GM04503 (cell line): ENCODE results near the gene VAMP2.

Source experiments
- DNase-seq: peaks from one replicate; pipeline ENCODE4 v3.0.0-alpha.2; 2012; ENCODE audit warnings: low read depth

Gene VAMP2, protein sequence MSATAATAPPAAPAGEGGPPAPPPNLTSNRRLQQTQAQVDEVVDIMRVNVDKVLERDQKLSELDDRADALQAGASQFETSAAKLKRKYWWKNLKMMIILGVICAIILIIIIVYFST

DNA sequence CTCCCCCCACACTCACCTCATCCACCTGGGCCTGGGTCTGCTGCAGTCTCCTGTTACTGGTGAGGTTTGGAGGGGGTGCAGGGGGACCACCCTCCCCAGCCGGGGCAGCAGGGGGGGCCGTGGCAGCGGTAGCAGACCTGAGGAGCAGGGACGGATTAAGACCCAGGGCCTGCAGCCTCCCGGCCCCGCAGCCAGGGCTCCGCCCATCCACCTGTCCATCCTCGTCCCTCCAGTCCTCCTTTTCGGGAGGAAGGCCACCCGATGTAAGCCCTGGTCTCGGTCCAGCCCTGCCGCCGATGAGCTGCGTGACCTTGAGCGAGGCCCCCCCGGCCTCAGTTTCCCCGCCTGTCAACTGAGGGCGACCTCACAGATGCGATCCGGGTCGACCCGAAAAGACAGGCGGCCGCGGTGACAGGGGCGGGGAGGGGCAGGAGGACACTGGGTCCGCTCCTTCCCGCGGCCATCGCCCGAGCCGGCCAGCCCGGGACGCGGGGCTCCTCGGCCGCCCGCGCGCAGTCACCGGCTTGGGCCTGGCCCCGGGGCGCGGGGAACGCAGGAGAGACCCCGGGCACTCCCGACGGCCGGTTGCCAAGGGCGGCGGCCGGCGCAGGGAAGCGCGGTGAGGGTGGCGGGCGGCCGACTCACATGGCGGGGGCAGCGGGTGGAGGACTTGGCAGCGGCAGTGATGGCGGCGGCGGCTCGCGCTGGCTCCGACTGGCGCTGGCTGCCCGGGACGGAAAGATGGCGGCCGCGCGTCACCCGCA is at the start of gene VAMP2:
Gene VAMP2, minus strand, starts transcription at position 716 of the 764 bp plus-strand sequence. Its CDS starts 69 bp downstream, at position 647.
- DNase-seq, result no peak

GRCh38 chr17:8210761-8211458 is 48.2 kb upstream of the VAMP2 start:
- no peak for DNase-seq

GRCh38 chr17:8209907-8210760 is 47.4 kb upstream of the VAMP2 start, which contains the start of gene AURKB:
Gene AURKB (minus strand): TSS chr17:8210575. CDS start chr17:8210224, 351 bp downstream.
- DNase-seq, result peak; percentile 81

DNA sequence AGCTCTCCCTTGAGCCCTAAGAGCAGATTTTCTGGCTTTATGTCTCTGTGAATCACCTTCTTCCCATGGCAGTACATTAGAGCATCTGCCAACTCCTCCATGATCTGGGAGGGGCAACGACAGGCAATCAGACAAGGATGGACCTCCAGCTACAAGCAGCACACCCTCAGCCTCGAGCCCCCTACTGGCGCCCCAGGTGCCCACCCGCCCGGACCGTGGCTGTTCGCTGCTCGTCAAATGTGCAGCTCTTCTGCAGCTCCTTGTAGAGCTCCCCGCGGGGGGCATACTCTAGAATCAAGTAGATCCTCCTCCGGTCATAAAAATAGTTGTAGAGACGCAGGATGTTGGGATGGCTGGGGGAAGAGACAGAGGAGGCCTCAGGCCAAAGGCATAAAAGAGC is 43.8 kb upstream of the VAMP2 start:
- DNase-seq, result no peak

- DNase-seq, result no peak
Observed at GRCh38 chr17:8204761-8205555, 42.2 kb upstream of the VAMP2 start.

DNA sequence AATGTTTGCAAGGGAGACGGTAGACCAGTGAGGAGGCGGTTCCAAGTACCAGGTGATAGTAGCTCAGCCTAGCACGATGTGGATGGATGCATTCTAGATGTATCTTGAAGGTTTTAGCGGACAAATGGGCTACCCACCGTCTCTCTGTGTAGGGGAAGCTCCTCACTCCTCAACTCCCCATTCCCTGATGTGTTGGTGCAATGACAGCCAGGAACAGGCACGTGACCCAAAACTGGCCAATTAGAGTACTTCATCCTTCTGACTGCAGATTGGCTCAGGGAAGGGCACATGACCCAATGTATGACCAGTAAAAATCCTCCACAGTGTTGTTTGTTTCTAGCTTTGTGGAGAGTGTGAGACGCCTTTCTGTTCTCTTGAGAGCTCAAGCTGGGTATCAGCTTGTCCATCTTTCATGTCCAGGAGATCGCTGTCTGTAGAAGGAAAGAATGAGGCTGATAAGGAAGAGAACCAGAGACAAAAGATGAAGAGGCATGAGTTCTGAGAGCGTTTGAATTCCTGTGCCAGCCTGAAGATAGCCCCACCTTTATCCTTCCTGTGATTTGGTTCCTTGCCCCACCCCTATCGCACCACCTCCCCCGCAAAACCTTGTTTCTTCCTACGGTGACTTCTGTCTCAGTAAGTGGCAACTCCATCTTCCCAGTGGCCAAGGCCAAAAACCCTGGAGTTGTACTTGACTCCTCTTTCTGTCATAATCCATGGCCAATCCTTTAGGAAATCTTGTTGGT is 29.5 kb upstream of the VAMP2 start:
- no peak for DNase-seq

- no peak for DNase-seq
Observed at GRCh38 chr17:8190506-8190905, 27.8 kb upstream of the VAMP2 start.

DNA sequence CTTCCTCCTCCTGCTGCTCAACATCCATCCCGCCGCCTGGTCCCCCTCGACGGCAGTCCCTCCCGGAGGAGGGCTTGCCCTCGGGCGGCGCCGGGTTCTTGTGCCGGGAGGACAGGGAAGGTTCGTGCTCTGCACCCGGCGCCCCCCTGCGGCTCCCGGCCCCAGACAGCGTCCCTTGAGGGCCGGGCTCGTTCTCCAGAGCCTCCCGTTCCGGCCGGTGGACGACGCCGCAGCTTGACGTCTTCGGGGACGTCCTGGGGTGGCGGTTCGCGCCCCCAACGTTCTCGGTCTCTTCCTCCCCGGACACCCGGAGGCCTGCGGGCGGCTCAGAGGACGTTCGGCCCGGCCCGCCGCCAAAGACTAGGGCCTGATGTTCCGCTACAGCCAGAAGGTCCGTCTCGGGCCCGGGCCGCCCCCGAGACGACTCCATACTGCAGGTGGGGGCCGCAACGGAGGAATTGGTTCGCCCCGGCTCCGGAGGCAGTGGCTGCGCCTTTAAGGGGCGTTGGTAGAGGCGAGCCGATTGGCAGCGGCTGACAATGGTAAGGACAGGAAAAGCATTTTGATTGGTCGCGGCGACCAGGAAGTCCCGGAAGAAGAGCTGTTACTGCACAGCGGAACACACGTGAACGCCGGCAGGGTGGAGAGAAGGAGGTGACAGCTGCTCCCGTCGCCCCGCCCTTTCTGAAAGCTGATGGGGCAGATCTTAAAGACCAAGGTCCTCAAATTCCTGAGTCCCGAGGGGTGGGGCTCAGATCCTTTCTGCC is 27.1 kb upstream of the VAMP2 start, which contains the start of gene BORCS6:
Gene BORCS6, minus strand, starts transcription at position 470 of the 767 bp plus-strand sequence. Its CDS starts 40 bp downstream, at position 430.
- DNase-seq, result peak; percentile 93

DNA sequence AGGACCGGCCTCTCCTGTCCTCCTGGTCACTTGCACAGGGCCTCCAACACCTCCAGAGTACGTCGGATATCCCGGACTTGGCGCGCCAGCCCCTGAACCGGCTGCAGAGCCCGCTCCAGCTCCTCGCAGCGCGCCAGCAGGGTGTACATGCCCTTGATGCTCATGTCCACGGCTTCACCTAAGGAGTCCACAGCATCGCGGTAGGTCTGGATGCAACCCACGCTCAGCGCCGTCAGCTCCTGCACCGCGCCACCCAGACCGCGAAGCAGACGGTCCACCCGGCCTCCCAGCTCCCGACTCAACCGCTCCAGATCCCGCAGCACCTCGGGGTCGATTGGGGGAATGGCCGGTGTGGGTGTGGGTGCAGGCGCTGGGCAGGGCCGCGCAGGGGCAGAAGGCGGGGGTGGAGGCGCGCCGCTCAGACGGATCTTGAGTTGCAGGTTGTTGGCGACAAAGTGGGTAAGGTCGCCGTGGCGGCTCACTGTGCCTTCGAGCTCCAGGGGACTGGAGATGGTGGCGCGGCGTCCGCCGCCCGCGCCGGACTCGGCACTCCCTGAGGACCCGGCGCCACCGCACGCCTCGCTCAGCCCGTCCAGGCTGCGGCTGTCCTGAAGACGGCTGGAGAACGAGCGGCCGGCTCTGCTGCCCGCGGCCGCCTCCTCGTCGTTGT is 26.4 kb upstream of the VAMP2 start:
- no peak for DNase-seq

DNA sequence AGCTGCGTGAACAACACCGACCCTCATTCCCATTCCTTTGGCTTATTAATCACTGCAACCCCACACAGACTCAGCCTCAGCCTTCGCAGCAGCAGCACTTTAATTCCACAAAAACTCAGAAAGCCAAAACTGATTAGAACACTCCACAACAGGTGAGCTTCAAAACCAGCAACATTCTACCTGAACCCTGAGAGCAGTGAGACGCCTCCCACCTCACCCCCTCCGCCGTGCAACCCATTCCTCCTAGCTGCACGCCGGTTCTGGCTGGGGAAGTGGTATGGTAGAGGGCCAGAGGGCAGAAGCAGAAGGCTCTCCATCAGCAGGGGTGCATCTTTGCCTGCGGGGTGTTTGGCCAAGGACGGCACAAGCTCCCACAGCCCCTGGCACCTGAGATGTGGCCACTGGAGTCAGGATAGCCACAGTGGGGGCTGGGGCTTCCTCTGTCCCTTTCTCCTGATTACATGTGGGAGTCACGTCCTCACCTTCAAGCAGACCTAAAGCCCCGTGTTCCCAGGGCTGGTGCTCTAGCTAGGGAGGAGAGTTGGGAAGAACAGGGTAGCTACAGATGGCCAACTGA is 25.6 kb upstream of the VAMP2 start:
- no peak for DNase-seq

DNA sequence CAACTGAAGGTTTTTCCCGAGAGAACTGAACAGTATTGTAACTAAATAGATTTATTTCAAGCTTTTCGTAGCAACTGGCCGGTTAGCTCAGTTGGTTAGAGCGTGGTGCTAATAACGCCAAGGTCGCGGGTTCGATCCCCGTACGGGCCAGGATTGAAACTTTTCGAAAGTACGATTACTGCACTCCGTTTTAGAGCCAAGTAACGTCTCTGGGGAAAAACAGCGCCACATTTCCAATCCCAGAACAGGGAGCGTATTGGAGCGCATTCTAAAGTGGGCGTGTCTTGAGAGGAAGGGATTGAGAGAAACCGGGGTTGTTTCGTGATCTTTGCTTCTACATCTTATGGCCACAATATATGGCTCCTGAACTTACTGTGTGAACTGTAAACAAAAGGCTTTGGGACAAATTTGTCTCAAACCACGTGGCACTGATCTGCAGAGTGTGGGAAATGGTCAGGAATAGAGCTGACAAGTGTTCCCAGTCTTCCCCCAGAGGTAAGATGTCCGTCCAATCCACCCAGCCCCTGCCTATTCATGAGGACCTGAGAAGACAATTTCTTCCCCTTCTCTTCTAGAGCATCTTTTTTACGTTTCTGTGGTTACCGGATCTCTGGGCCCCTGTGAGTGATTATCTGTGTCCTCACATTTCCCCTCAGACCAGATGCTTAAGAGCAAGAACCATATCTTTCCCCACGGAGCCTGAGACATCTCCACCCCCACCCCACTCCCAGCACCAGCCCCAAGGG is 24.9 kb upstream of the VAMP2 start:
- peak; percentile 99 for DNase-seq

DNA sequence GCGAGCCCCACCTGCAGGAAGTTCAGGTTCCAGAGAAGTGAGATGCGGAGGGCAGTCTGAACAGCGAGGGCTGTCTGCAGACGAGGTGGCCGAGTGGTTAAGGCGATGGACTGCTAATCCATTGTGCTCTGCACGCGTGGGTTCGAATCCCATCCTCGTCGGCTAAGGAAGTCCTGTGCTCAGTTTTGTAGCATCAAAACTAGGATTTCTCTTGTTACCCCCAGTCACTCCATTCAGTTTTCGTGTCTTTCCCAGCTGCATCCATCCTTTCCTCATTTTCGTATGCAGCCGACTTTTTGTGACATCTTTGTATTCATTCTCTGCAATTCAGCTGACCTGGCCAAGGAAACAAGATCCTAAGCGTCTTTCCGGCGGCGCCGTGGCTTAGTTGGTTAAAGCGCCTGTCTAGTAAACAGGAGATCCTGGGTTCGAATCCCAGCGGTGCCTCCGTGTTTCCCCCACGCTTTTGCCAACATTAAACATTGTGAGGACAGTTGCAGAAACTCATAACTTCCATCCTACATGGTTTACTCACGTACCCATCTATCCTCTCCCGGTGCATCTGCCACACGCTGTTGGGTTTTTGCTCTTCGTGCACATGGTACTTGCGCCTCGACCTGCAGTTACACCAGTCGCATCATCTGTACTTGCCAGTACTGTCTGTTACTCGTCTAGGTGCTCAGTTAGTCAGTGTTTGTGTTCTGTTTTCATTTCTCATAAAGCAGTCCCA is 24.2 kb upstream of the VAMP2 start:
- peak; percentile 89 for DNase-seq

DNA sequence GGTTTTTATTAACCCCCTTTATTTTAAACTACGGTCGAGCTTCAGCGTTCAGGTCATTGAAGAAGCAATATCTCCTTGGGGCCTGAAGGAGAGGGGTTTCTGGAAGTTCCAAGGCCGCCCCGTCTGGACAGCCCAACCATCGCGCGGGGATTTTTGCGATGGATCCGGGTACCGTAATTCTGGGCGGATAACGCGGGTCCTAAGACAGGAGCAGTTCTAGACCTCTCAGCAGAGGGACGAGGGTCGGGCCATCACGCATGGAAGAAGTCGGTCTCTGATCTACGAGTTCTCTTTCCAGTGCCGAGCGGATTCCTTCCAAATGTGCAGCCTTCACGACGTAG is 23.7 kb upstream of the VAMP2 start:
- no peak for DNase-seq

- no peak for DNase-seq
Observed at GRCh38 chr17:8185582-8186445, 23.1 kb upstream of the VAMP2 start.

GRCh38 chr17:8176998-8177731 is 14.4 kb upstream of the VAMP2 start:
- DNase-seq, result no peak
